ENCODE data around the gene CYB5RL. TPM values are rescaled to one million over a fixed set of nuclear protein-coding genes. Genes with fewer than 3 reads are reported as not detected.
"Not testable (repeated sequence)": the region's sequence is repeated elsewhere in the genome, so short reads cannot be mapped to it uniquely, and the experiment has no call there.

CYB5RL gene
- total and polyA plus RNA-seq, 4 donors: 2.2 to 9.0 (median 5.2) TPM

DNA sequence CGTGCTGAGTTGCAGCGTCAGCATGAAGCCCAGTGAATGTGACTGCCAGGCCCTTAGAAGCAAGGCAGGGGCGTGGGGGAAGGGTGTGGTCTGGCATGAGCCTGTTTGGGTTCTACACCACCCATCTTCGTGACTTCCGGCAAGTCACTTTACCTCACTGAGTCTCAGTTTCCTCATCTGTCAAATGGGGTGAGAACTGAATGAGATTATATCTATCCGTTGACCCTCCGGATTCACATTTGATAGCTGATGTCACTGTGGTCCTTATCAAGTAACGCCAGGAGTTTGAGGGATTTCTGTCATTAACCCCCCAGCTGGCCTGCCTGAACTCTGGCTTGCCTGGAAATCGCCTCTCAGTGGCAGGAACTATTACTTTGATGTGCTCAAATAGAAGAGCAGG, 15.7 kb upstream of the CYB5RL start:
- H3K4me3 ChIP-seq: no peak overlapping the region
- H3K36me3 ChIP-seq (ENCODE audit: control insufficient read depth in 4 of 4, insufficient read depth in 4 of 4, low read length in 4 of 4): peaks cover 49 to 72% (median 62%) of the 10 kb centered on the region in 4 donors
- peaks cover 0 to 1% (median 0%) of the 10 kb centered on the region in 4 donors for H3K9me3 ChIP-seq (ENCODE audit: control insufficient read depth in 4 of 4, insufficient read depth in 3 of 4, low read length in 3 of 4)
- DNase-seq: no peak
- H3K27ac ChIP-seq (ENCODE audit: low read depth in 1 of 2, low read length in 1 of 2): no peak overlapping the region
- TF ChIP-seq, protein P1, sequence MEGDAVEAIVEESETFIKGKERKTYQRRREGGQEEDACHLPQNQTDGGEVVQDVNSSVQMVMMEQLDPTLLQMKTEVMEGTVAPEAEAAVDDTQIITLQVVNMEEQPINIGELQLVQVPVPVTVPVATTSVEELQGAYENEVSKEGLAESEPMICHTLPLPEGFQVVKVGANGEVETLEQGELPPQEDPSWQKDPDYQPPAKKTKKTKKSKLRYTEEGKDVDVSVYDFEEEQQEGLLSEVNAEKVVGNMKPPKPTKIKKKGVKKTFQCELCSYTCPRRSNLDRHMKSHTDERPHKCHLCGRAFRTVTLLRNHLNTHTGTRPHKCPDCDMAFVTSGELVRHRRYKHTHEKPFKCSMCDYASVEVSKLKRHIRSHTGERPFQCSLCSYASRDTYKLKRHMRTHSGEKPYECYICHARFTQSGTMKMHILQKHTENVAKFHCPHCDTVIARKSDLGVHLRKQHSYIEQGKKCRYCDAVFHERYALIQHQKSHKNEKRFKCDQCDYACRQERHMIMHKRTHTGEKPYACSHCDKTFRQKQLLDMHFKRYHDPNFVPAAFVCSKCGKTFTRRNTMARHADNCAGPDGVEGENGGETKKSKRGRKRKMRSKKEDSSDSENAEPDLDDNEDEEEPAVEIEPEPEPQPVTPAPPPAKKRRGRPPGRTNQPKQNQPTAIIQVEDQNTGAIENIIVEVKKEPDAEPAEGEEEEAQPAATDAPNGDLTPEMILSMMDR (IDR thresholded peaks at IDR 0.05; ENCODE audit: control extremely low read depth, extremely low read depth): no peak
- WGBS, 2 donors: 95 to 98% methylated on average over 9 of the region's 9 CpGs
- no peaks in the 10 kb centered on the region for H3K27me3 ChIP-seq (ENCODE audit: control insufficient read depth in 3 of 3, insufficient read depth in 3 of 3, low read length in 2 of 3)
- ATAC-seq (ENCODE audit: insufficient read depth, low FRiP score): no peak
- no peak overlapping the region for H3K9ac ChIP-seq (ENCODE audit: insufficient read depth in 1 of 2, low read length in 2 of 2)
- peaks cover 4 to 19% (median 10%) of the 10 kb centered on the region in 5 donors for H3K4me1 ChIP-seq (ENCODE audit: control insufficient read depth in 5 of 5, insufficient read depth in 5 of 5, low read length in 5 of 5)

GRCh38 chr1:54212872-54213271, 13.0 kb upstream of the CYB5RL start:
- DNase-seq (no peak), ATAC-seq (ENCODE audit: insufficient read depth, low FRiP score) (no peak)
- Histone ChIP-seq H3K36me3 (ENCODE audit: control insufficient read depth in 4 of 4, insufficient read depth in 4 of 4, low read length in 4 of 4) (peaks cover 59 to 72% (median 65%) of the 10 kb centered on the region in 4 donors), H3K9me3 (ENCODE audit: control insufficient read depth in 4 of 4, insufficient read depth in 3 of 4, low read length in 3 of 4) (peaks cover 0 to 1% (median 0%) of the 10 kb centered on the region in 4 donors), H3K4me3 (no peak overlapping the region), H3K27ac (ENCODE audit: low read depth in 1 of 2, low read length in 1 of 2) (no peak overlapping the region), H3K4me1 (ENCODE audit: control insufficient read depth in 5 of 5, insufficient read depth in 5 of 5, low read length in 5 of 5) (no peaks in the 10 kb centered on the region), H3K9ac (ENCODE audit: insufficient read depth in 1 of 2, low read length in 2 of 2) (no peak overlapping the region), H3K27me3 (ENCODE audit: control insufficient read depth in 3 of 3, insufficient read depth in 3 of 3, low read length in 2 of 3) (no peaks in the 10 kb centered on the region)
- TF ChIP-seq, protein P1 (IDR thresholded peaks at IDR 0.05; ENCODE audit: control extremely low read depth, extremely low read depth): no peak
- 15 to 67% methylated on average over 1 of the region's 1 CpG for WGBS, 2 donors

DNA sequence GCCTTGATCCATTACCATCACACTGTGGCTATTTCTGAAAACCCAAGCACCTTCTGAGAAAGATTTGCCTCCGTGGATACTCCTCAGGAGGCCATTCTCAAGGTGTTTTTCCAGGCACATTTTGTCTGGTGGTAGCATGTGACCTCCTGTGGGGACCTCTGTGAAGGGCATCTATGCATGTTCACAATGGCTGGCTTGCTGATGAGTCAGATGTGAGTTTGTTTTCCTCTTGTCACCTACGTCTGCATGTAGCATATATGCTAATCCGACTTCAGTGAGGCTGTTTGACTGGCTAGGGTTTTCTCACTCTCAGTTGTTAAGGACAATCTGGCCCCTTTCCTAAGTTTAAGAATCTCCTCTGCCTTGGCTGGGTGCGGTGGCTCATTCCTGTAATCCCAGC, 8.1 kb upstream of the CYB5RL start:
- H3K9me3 ChIP-seq (ENCODE audit: control insufficient read depth in 4 of 4, insufficient read depth in 3 of 4, low read length in 3 of 4); H3K27ac ChIP-seq (ENCODE audit: low read depth in 1 of 2, low read length in 1 of 2); ATAC-seq (ENCODE audit: insufficient read depth, low FRiP score); H3K4me1 ChIP-seq (ENCODE audit: control insufficient read depth in 5 of 5, insufficient read depth in 5 of 5, low read length in 5 of 5); H3K9ac ChIP-seq (ENCODE audit: insufficient read depth in 1 of 2, low read length in 2 of 2); H3K27me3 ChIP-seq (ENCODE audit: control insufficient read depth in 3 of 3, insufficient read depth in 3 of 3, low read length in 2 of 3); H3K4me3 ChIP-seq; DNase-seq: not testable (repeated sequence)
- H3K36me3 ChIP-seq (ENCODE audit: control insufficient read depth in 4 of 4, insufficient read depth in 4 of 4, low read length in 4 of 4): peaks cover 43 to 54% (median 50%) of the 10 kb centered on the region in 4 donors
- WGBS, 2 donors: 67 to 86% methylated on average over 4 of the region's 4 CpGs

DNA sequence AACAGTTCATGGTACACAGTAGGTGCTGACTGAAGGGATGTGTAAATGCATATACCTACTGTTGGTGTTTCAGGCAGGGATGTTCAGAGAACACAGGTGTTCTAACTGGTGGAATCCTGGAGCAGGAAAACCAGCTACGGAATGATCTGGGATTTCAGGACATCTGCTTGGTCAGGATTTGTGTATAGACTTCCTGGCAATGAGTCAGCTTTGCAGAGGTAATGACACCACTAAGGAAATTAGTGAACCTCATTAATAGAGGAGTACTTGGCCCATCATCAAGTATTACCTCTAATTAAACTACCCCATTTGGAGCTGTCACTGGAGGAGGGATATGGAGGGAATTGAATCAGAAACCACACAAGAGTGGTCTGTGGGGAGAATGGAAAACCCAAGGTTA, 7.5 kb upstream of the CYB5RL start:
- 80 to 81% methylated on average over 1 of the region's 1 CpG for WGBS, 2 donors

More for the DNA sequence above, 7.5 kb upstream of the CYB5RL start:
- no peak overlapping the region for H3K9ac ChIP-seq (ENCODE audit: insufficient read depth in 1 of 2, low read length in 2 of 2)
- H3K27me3 ChIP-seq (ENCODE audit: control insufficient read depth in 3 of 3, insufficient read depth in 3 of 3, low read length in 2 of 3): no peaks in the 10 kb centered on the region
- ATAC-seq (ENCODE audit: insufficient read depth, low FRiP score) (no peak), DNase-seq (no peak)
- H3K9me3 ChIP-seq (ENCODE audit: control insufficient read depth in 4 of 4, insufficient read depth in 3 of 4, low read length in 3 of 4): peaks cover 0 to 1% (median 0%) of the 10 kb centered on the region in 4 donors
- TF ChIP-seq, protein P1 (IDR thresholded peaks at IDR 0.05; ENCODE audit: control extremely low read depth, extremely low read depth): no peak
- no peak overlapping the region for H3K27ac ChIP-seq (ENCODE audit: low read depth in 1 of 2, low read length in 1 of 2)
- H3K36me3 ChIP-seq (ENCODE audit: control insufficient read depth in 4 of 4, insufficient read depth in 4 of 4, low read length in 4 of 4): peaks cover 39 to 49% (median 47%) of the 10 kb centered on the region in 4 donors
- no peak overlapping the region for H3K4me3 ChIP-seq
- H3K4me1 ChIP-seq (ENCODE audit: control insufficient read depth in 5 of 5, insufficient read depth in 5 of 5, low read length in 5 of 5): no peaks in the 10 kb centered on the region

All from lung (tissue), 12 donors.